Activated T-helper 1 cell treated with Interleukin-2 at 50 U/mL for 16 hours (primary cell): ENCODE results near the gene FLNC.

Experiments used
- DNase-seq: peaks from one replicate; pipeline ENCODE4 v3.0.0-alpha.2; 2020; ENCODE audit warnings: low read depth

FLNC gene

GRCh38 chr7:128833148-128833945 is 3.1 kb downstream of the FLNC start:
- no peak for DNase-seq

- no peak for DNase-seq
These were observed 3.7 kb downstream of the FLNC start for GRCh38 chr7:128833946-128834325.

GRCh38 chr7:128835231-128835751 is 5.1 kb downstream of the FLNC start:
- DNase-seq, result no peak

- no peak for DNase-seq
These were observed 5.8 kb downstream of the FLNC start for GRCh38 chr7:128835790-128836641.

GRCh38 chr7:128836729-128837348 is 6.6 kb downstream of the FLNC start:
- no peak for DNase-seq

GRCh38 chr7:128837521-128837921 is 7.3 kb downstream of the FLNC start:
- DNase-seq, result no peak

GRCh38 chr7:128838109-128838779 is 8.0 kb downstream of the FLNC start:
- no peak for DNase-seq

GRCh38 chr7:128838981-128839731 is 8.9 kb downstream of the FLNC start:
- no peak for DNase-seq

- DNase-seq, result no peak
These were observed 9.6 kb downstream of the FLNC start for GRCh38 chr7:128839751-128840177.

GRCh38 chr7:128840326-128841170 is 10.3 kb downstream of the FLNC start:
- DNase-seq, result no peak

GRCh38 chr7:128841171-128841690 is 11.0 kb downstream of the FLNC start:
- no peak for DNase-seq

- peak; percentile 31 for DNase-seq
These were observed 11.9 kb downstream of the FLNC start for GRCh38 chr7:128841921-128842673.

GRCh38 chr7:128842674-128843641 is 12.8 kb downstream of the FLNC start:
- no peak for DNase-seq

GRCh38 chr7:128843938-128844621 is 13.9 kb downstream of the FLNC start:
- no peak for DNase-seq

- no peak for DNase-seq
These were observed 14.6 kb downstream of the FLNC start for GRCh38 chr7:128844777-128845311.

- no peak for DNase-seq
These were observed 15.3 kb downstream of the FLNC start for GRCh38 chr7:128845475-128845874.

GRCh38 chr7:128845987-128846386 is 15.8 kb downstream of the FLNC start:
- no peak for DNase-seq
